GM12878 (cell line): ENCODE data around the gene NEAT1. TPM values are rescaled to one million over a fixed set of nuclear protein-coding genes. Genes with fewer than 3 reads are reported as not detected.
"Not testable (repeated sequence)": the region's sequence is repeated elsewhere in the genome, so short reads cannot be mapped to it uniquely, and the experiment has no call there.

Experiments
- ATAC-seq: fragments of 200-7000 bp; cut with Tn5 transposase; 3 replicates; pipeline ENCODE4 v1.9.1; 2020; ENCODE audit warnings: mild to moderate bottlenecking, moderate library complexity
- BruUV-seq: library from RNA; stranded (reverse); fragments of 400-500 nt; replicated peaks from 2 replicates; lab custom pipeline; 2021; lab: Mats Ljungman, UMichigan
- CTCF ChIA-PET: fragments of 300-600 bp; sonication (Branson Sonifier 250); formaldehyde crosslinking; extraction: SDS; loops from one replicate; lab custom pipeline; 2021; ENCODE audit warnings: inconsistent platforms; lab: Yijun Ruan, JAX
- POLR2A ChIA-PET: fragments of 350-600 bp; formaldehyde crosslinking; extraction: SDS; loops from one replicate; lab custom pipeline; 2021; ENCODE audit warnings: inconsistent platforms; lab: Charles Lee
- RAD21 ChIA-PET: fragments of 300-600 bp; sonication (Branson Sonifier 250); formaldehyde crosslinking; loops from one replicate; lab custom pipeline; 2023; ENCODE audit warnings: antibody characterized with exemption; ENCODE audit not compliant: unreplicated experiment; lab: Charles Lee
- SMC1A ChIA-PET: fragments of 300-600 bp; sonication (Branson Sonifier 250); formaldehyde crosslinking; loops from one replicate; lab custom pipeline; 2023; ENCODE audit not compliant: unreplicated experiment, uncharacterized antibody; lab: Charles Lee
- DNase-seq: peaks from one replicate; pipeline ENCODE4 v3.0.0-alpha.2; 2011; ENCODE audit warnings: low read depth, low spot score
- FAIRE-seq: peaks from 3 replicates; lab custom pipeline; 2011; peaks lifted over from hg19 to GRCh38; lab: Jason Lieb, UNC
- H2AFZ ChIP-seq: 2 replicates; pipeline ENCODE4 v1.6.0; 2011; ENCODE audit warnings: low read depth, low read length, control low read depth; ENCODE audit not compliant: control insufficient read depth
- H3K27ac ChIP-seq: 2 replicates; pipeline ENCODE4 v1.5.1; 2011; ENCODE audit warnings: control low read depth; ENCODE audit not compliant: control insufficient read depth, insufficient read depth
- H3K27me3 ChIP-seq, 2 experiments: replicated peaks in 1 of 2; 2 replicates each; pipeline versions ENCODE4 v1.6.0 to v1.6.1; 2011; ENCODE audit warnings: low read length in 1 of 2; ENCODE audit not compliant: control insufficient read depth in 2 of 2, insufficient read depth in 2 of 2
- H3K36me3 ChIP-seq, 2 experiments: 2 replicates each; pipeline ENCODE4 v1.5.1; 2011; ENCODE audit warnings: low read length in 1 of 2; ENCODE audit not compliant: control insufficient read depth in 2 of 2, insufficient read depth in 2 of 2
- H3K4me1 ChIP-seq: 2 replicates; pipeline ENCODE4 v1.6.1; 2011; ENCODE audit warnings: mild to moderate bottlenecking, low read length, moderate library complexity, mixed read lengths; ENCODE audit not compliant: control insufficient read depth, insufficient read depth
- H3K4me2 ChIP-seq: 2 replicates; pipeline ENCODE4 v1.6.0; 2011; ENCODE audit warnings: control low read depth; ENCODE audit not compliant: control insufficient read depth, insufficient read depth
- H3K4me3 ChIP-seq: fragments of 200-600 bp; sonication (generic); 2 replicates; pipeline ENCODE4 v1.5.1; 2016
- H3K79me2 ChIP-seq: 2 replicates; pipeline ENCODE4 v1.6.0; 2011; ENCODE audit warnings: low read length; ENCODE audit not compliant: control insufficient read depth, insufficient read depth
- H3K9ac ChIP-seq: 2 replicates; pipeline ENCODE4 v1.8.0; 2011; ENCODE audit warnings: low read length, control low read depth, mixed read lengths; ENCODE audit not compliant: control insufficient read depth, insufficient read depth
- H3K9me3 ChIP-seq: replicated peaks from 3 replicates; pipeline ENCODE4 v1.5.1; 2011; ENCODE audit warnings: mild to moderate bottlenecking, low read length; ENCODE audit not compliant: control insufficient read depth, insufficient read depth
- H4K20me1 ChIP-seq: 2 replicates; pipeline ENCODE4 v1.6.0; 2011; ENCODE audit not compliant: control insufficient read depth, insufficient read depth
- NFXL1 ChIP-seq: fragments of 450-650 bp; IDR thresholded peaks from 2 replicates; pipeline ENCODE4 v1.6.1; 2017; ENCODE audit warnings: antibody characterized with exemption, mild to moderate bottlenecking, borderline replicate concordance
- PAX5 ChIP-seq: IDR thresholded peaks from 2 replicates; pipeline ENCODE4 v1.6.1; 2011; ENCODE audit warnings: low read depth, low read length, borderline replicate concordance
- SMARCA5 ChIP-seq: fragments of 450-650 bp; IDR thresholded peaks from 2 replicates; pipeline ENCODE4 v1.6.1; 2017; ENCODE audit warnings: mild to moderate bottlenecking
- TAF1 ChIP-seq: IDR thresholded peaks from 2 replicates; pipeline ENCODE4 v1.6.1; 2011; ENCODE audit warnings: mild to moderate bottlenecking, low read depth, low read length, borderline replicate concordance
- YY1 ChIP-seq: IDR thresholded peaks from 2 replicates; pipeline ENCODE4 v1.6.1; 2011; ENCODE audit warnings: low read depth, mild to moderate bottlenecking, low read length
- WGBS: methylation state at CpG from one replicate; pipeline ENCODE4 v1.1.6; 2016; ENCODE audit warnings: low lambda C conversion rate; ENCODE audit not compliant: insufficient replicate concordance, insufficient coverage; ENCODE audit errors: missing lambda C conversion rate; 5-methylcytosine and 5-hydroxymethylcytosine counted together
- in situ Hi-C: fragments of 300-500 bp; cut with MboI; formaldehyde crosslinking; loops from 9 replicates; pipeline ENCODE4 v1.14.3; 2018; ENCODE audit warnings: mixed read lengths
- intact Hi-C: fragments of 100-400 bp; cut with micrococcal nuclease; formaldehyde crosslinking; loops from one replicate; pipeline ENCODE4 v1.14.2; 2022; ENCODE audit not compliant: unreplicated experiment
- polyA plus RNA-seq, 11 experiments: library from polyadenylated mRNA; depleted of rRNA in 4 of 11; unstranded in 6 of 11; stranded (reverse) in 5 of 11; fragments of >200 nt; fragmentation: Nextera tagmentation in 4 of 11; fragmentation: Illumina TruSeq in 1 of 11; extraction: Ambion mirVana in 4 of 11; extraction: Trizol in 1 of 11; gene quantifications; 1 replicate in 1 of 11; 2 replicates in 10 of 11; pipeline versions ENCODE4 v1.2.1 to v1.2.3, GENCODE V29; 2011 to 2016; ENCODE audit warnings: inconsistent platforms in 2 of 11, missing spikeins in 2 of 11, low read depth in 1 of 11
- total RNA-seq, 4 experiments: library from RNA; depleted of rRNA in 3 of 4; stranded (reverse); fragments of >200 nt in 3 of 4; fragmentation: Illumina TruSeq in 1 of 4; extraction: Trizol in 1 of 4; gene quantifications; 2 replicates each; pipeline versions ENCODE4 v1.2.1 to v1.2.3, GENCODE V29; 2013 to 2021

The NEAT1 gene
- total and polyA plus RNA-seq, 10 of the 15 experiments (the other 5 are each of a cell fraction or from before 2014, with no cell fraction given) = 13.6 to 328 (median 69.4) TPM

GRCh38 chr11:65412271-65413076 lies 10.1 kb upstream of the NEAT1 start:
- ChIA-PET POLR2A (interaction anchor here (0.6 to 0.8 kb wide), 3 partner anchors 9 to 67 kb away, joined by 3 to 4 read pairs (median 3); no protein-coding TSS in a partner anchor), CTCF (interaction anchor here (1.1 to 15.3 kb wide), 3 partner anchors 12 to 98 kb away, joined by 3 to 362 read pairs (median 4); no protein-coding TSS in a partner anchor), SMC1A (interaction anchor here (1.1 to 1.3 kb wide), 2 partner anchors 30 to 57 kb away, joined by 3 to 4 read pairs; no protein-coding TSS in a partner anchor), RAD21 (interaction anchor here (1.1 kb wide), 1 partner anchor 57 kb away, joined by 4 read pairs; no protein-coding TSS in a partner anchor)
- H3K79me2 ChIP-seq = peaks cover 15% of the 10 kb centered on the region
- no peak overlapping the region for H3K4me3 ChIP-seq
- WGBS = 86% methylated on average over 24 of the region's 24 CpGs
- peaks cover 18% of the 10 kb centered on the region for H3K4me1 ChIP-seq
- no peak for ATAC-seq
- TF ChIP-seq YY1 (no peak), NFXL1 (no peak), SMARCA5 (no peak), TAF1 (no peak), PAX5 (no peak)
- no TSS peak for BruUV-seq
- no peak overlapping the region for H3K9ac ChIP-seq
- H3K27me3 ChIP-seq = no peaks in the 10 kb centered on the region
- H3K27ac ChIP-seq = no peak overlapping the region
- intact Hi-C loops = no loop called here
- no peak for DNase-seq
- no peak for FAIRE-seq
- no peaks in the 10 kb centered on the region for H4K20me1 ChIP-seq
- in situ Hi-C loops = no loop called here
- H2AFZ ChIP-seq = no peak overlapping the region
- H3K9me3 ChIP-seq = no peaks in the 10 kb centered on the region
- no peak overlapping the region for H3K4me2 ChIP-seq
- peaks cover 4 to 21% of the 10 kb centered on the region in 2 experiments for H3K36me3 ChIP-seq

- in situ Hi-C loops, H3K9ac ChIP-seq, H3K27ac ChIP-seq, H2AFZ ChIP-seq, BruUV-seq, H3K27me3 ChIP-seq, H3K4me2 ChIP-seq, H3K4me3 ChIP-seq, intact Hi-C loops, H3K9me3 ChIP-seq, ATAC-seq, DNase-seq, FAIRE-seq, H4K20me1 ChIP-seq: not testable (repeated sequence)
- peaks cover 4 to 21% of the 10 kb centered on the region in 2 experiments for H3K36me3 ChIP-seq
- peaks cover 22% of the 10 kb centered on the region for H3K79me2 ChIP-seq
- ChIA-PET CTCF (interaction anchor here (1.1 to 15.3 kb wide), 3 partner anchors 11 to 97 kb away, joined by 3 to 362 read pairs (median 4); no protein-coding TSS in a partner anchor), RAD21 (interaction anchor here (1.1 kb wide), 1 partner anchor 56 kb away, joined by 4 read pairs; no protein-coding TSS in a partner anchor), POLR2A (interaction anchor here (0.6 to 13.6 kb wide), 5 partner anchors 10 to 87 kb away, joined by 3 to 323 read pairs (median 3); partner anchors contain the start of gene MALAT1), SMC1A (interaction anchor here (1.3 kb wide), 1 partner anchor 56 kb away, joined by 4 read pairs; no protein-coding TSS in a partner anchor)
- WGBS = 93% methylated on average over 15 of the region's 15 CpGs
- H3K4me1 ChIP-seq = peaks cover 24% of the 10 kb centered on the region
Observed at GRCh38 chr11:65413077-65413664, 9.4 kb upstream of the NEAT1 start.
